GM19043 (cell line): ENCODE data around the gene CPM.

Source experiments
- ATAC-seq: cut with Tn5 transposase; IDR thresholded peaks from one replicate; pipeline ENCODE4 v1.9.1; 2021; ENCODE audit warnings: low read depth; ENCODE audit not compliant: unreplicated experiment

The CPM gene

DNA sequence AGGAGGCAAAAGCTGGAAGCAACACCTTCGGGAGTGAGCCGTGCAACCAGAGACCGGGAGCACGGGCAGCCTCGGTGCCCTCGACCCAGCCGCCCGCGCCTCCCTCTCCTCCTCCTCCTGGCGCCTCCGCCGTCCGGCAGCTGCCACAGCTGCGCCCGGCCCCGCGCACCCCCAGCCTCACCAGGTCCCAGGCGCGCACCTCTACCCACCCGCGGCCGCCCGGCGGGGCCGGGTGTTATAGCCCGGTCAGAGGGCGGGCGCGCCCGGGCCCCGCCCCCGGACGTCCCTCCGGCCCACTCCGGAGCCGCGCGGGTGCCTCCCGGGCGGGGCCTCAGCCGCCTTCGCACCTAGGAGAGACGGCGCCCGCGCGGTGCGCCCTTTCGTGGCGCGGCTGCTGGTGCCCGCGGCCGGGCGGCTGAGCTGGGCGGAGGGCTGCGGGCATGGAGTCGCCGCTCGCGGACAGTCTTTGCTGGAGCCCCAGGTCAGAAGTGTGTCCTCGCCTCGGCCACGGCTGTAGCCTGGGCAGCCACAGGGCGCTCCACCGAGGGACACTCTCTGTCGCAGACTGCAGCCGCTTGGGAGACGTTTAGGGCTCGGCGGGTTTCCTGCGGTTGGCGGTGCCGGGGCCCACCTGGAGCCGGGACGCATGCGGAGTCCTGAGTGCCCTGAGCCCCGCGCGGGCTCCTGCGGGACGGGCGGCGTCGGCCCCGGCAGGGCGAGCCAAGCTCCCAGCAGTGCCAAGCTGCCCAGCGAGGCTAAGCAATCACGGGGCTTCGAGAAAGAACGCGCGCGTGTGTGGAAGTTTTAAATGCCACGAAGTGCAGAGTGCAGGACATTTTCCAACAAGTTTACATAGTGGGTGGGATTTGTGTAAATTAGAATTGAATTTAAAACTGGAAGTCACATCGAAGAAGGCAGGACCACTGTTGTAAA, at the start of gene CPM:
TSS of gene CPM (minus strand) at position 211 of the 933 bp plus-strand sequence. CDS start 334 bp downstream, outside the sequence.
- peak; percentile 90 for ATAC-seq

DNA sequence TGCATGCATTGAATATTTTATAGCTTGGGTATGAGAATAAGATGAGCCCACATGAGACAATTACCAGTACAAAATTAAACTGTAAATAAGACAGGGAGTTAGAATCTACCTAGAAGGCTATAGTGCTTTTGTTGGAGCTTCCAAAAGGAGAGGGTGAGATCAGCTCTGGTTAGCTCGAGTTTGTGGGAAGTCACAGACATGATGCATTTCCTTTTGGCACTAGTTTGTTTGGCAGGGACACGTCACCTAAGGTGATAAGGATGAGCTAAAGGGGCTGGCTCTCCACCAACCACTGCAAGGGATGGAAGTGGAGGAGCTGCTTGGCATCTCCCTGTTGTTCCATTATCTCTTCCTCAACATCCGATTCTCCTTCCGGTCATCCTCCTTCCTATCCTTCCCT, 48.5 kb upstream of the CPM start:
- ATAC-seq, result no peak

DNA sequence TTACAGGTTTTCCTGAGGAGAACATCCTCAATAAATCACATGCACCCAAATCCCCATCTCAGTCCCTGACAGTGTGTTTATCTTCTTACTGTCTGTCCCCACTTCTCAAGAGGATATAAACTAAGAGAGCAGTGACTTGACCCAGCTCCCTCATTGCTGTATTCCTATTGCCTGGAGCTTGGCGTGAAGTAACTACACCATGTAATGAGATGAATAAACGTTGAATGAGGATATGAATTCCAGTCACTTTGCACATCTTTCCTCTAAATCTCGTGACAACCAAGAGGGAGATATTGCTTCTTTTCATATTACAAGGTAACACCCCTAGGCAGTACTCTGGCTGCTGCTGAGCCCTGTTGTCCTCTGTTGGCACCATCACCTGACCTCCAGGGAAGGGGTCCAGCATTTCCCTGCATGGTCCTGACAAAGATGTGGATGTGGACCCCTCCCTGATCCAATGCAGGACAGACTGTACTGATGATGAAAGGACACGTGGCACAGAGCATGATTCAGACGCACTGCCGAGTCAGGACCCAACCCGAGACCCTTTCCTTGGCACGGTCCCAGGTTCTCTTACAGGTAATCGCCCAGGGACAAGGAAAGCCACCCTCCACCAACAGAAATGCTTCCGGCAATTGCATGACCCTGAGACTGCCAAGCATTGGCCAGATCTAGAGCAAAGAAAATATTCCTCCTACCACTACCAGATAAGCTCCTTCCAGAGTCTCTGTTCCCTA, 47.7 kb upstream of the CPM start:
- no peak for ATAC-seq

DNA sequence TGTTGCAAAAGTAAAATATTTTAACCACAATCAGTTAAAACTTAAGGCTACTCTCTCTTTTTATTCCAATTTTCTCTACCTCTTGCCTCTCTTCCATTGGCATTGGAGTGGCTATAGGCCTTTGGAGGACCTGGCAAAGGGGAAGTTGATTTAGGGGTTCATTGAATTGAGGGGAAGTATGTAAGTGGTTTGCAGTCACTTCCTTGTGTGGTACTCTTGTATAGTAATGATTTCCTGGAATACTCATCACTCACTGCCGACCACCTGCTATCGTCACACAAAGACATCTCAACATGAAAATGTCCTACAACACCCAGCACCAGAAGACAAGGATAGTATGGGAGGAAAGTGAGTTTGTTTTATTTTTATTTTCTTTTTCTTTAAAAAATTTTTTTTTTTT, 45.7 kb upstream of the CPM start:
- no peak for ATAC-seq

DNA sequence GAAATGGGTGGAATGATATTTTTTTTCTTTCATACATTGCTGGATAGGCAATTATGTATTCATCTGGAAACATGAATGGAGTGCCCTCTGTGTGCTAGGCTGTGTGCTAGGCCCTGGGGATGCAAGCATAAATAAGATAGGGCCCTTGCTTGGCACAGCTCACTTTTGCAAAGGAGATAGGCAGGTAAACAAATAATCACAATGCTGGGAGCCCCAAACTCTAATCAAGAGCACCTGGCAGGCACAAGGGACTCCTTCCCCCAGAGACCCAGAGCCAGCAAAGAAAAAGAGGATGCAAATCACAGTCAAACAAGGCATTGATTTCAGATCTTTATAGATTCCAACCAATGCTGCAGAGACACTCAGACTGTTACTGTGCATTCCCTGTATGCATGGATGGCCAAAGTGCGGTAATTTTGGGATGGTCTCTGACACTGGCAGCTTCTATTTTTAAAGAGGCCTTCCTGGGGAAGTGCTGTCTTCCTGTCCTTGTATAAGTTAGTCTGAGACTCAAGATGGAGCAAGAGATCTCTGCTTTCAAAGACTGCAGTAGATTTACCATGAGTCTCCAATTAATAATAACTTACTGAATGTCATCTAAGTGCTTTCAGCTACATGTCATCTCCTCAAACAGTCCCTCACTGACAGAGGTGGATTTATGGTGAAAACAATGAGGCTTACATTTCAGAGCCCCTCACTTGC, 45.1 kb upstream of the CPM start:
- ATAC-seq, result no peak

DNA sequence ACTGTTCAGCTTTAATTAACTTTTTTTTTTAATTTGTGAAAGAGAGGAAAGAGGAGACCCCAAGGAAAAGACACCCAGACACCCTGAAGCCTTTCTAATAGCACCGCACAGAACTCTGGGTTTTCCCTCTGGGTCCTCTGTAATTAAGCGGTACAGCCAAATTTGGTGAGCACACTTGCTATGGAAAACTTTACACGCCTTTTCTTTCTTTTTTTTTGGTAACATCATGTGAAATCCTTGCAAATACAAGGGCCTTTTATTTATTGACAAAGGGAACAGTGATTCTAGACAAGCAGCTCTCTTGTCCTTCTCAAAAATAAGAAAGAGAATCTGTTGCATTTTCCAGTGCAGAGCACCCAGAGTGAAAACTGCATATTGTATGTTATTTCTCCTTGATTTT, 44.4 kb upstream of the CPM start:
- no peak for ATAC-seq

DNA sequence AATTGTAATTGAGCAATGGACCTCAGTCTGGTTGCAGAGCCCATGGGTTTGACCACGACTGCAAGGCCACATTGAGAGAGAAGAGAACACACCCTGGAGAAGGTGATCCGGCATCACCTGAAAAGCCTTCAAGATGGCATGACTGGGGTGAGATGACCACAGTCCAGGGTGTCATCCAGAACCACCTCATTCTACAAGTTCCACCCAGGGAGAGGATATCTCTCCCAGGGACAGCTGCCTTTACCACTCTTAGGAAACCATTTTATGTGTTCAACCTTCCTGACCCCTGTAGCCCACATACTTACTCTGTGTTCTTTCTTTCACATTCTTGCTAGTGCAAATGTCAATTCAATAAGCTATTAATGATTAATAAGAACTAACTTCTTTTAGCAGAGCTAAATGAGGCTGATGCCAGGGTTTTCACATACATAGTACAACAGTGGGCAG, 43.4 kb upstream of the CPM start:
- ATAC-seq, result no peak

DNA sequence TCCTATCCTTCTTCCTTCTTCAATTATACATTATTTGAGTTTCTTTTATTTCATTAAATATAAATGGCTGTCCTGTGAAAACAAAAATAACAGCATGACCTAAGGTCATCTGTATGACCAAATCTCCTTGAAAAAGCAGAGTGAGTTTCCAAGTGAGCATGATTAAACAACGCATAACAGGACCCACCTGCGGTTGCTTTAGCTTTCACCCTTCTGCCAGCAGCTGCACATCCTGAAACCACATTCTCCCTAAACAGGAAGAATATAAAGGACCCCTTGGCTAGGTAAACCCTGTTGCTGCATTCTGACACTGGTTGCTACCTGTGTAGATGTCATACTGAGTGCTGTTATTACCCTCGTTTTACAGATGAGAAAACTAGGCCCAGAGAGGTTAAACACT, 42.8 kb upstream of the CPM start:
- ATAC-seq, result no peak

DNA sequence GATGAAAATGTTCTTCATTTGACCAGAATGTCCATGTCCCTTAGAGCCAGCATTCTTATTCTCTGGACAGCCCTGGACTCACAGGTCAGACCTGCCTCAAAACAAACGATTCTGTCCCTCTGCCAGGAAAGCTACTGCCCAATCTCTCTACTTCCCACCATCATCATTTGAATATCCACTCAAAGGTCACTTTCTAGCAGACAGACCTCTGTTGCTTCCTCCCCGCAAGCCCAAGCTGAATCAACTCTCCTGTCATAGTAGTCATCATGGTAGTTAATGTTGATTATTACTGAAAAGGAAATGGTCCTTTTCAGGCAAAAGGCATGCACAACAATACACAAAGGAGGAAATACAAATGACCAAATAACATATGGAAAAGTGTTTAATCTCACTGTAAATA, 39.6 kb upstream of the CPM start:
- ATAC-seq, result no peak

DNA sequence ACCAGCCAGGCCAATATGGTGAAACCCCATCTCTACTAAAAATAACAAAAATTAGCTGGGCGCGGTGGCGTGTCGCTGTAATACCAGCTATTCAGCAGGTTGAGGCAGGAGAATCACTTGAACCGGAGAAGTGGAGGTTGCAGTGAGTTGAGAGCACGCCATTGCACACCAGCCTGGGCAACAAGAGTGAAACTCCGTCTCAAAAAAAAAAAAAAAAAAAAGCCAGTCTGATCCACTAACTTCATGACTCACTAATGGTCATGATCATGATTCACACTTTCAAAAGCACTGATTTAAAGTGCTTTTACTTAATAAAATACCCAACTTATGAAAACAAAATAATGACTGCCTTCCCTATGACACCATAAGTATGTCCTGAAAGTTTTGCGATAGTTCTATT, 38.4 kb upstream of the CPM start:
- no peak for ATAC-seq

DNA sequence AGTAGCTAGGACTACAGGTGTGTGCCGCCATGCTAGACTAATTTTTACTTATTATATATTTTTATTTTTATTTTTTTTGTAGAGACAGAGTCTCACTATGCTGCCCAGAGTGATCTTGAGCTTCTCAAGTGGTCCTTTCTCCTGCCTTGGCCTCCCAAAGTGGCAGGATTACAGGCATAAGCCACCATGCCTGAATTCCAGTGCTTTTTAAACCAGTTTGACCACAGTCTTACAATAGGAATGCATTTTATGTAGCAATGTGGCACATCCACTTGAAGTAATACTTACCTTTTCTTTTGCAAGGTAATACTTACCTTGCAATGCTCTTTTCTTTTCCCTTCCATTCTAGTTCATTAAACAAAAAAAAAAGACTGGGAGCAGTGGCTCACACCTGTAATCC, 38.0 kb upstream of the CPM start:
- ATAC-seq, result no peak

DNA sequence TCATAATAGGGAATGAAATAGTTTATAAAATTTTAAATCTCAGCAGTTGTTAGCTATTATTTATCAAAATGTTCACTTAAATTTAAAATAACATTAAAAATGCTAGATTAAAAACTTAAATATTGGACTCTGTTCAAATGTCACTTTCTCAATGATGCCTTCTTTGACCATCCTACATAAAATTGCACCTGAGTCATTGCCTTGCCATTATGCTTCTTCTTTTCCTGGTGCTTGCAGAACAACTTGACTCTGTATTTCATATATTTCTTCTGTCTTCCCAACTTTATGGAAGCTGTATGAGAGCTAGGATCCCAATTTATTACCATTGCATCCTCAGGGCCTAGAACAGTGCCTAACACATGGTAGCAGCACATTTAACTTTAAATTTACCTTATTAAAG, 37.3 kb upstream of the CPM start:
- no peak for ATAC-seq

DNA sequence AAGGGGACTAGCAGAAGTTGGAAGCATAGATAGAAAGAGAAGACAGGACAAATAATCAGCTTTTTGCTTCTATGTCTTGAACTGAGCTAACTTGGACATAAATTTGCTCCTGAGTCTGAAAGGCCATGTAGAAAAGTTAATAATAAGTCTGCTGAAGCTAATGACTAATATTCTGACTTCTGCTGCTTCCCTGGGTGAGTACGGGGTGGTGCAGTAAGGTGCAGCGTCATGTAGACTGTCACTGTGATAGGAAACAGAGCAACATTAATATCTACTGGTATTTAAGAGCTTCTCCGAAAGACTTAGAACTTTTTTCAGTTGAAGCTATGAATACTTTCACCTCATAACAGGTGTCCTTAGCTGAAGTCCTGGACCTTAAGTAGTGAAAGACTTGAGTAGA, 34.1 kb upstream of the CPM start:
- ATAC-seq, result no peak

DNA sequence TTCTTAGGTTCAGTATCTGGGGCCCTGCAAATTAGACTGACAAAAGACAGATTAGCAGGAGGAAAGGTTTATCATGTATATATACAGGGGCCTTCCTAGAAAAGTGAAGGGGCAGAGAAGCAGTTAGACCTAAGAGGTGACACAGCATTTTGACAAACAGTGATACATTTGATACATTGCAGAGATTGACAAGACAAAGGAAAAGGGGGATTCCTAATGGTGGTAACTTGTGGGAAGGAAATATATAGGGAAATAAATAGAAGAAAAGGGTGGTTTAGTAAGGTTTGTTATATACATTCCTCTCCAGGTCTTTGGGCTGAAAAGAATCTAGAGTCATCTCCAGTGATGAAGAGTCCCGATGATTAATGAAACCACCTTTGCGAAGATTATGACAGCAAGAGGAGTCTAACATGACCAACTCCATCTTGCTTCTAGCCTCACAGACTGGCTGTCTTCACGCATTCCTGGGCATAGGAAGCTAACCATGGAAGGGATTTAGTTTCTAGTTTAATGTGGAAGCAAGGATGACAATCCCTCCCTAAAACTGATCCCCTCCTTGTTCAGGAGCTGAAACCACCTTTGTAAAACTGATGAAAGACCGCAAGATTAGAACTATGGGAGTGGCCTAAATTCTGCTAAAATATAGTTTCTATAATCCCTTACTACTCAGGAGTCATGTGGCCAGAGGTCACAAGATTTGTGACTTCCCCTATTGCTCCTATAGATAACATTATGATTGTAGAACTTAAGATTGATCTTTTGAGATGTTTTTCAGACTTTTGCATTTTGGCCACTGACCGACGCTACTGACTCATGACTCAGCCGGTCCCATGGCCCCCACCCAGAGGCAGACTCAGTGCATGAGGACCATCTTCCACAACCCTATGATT, 31.1 kb upstream of the CPM start:
- no peak for ATAC-seq

DNA sequence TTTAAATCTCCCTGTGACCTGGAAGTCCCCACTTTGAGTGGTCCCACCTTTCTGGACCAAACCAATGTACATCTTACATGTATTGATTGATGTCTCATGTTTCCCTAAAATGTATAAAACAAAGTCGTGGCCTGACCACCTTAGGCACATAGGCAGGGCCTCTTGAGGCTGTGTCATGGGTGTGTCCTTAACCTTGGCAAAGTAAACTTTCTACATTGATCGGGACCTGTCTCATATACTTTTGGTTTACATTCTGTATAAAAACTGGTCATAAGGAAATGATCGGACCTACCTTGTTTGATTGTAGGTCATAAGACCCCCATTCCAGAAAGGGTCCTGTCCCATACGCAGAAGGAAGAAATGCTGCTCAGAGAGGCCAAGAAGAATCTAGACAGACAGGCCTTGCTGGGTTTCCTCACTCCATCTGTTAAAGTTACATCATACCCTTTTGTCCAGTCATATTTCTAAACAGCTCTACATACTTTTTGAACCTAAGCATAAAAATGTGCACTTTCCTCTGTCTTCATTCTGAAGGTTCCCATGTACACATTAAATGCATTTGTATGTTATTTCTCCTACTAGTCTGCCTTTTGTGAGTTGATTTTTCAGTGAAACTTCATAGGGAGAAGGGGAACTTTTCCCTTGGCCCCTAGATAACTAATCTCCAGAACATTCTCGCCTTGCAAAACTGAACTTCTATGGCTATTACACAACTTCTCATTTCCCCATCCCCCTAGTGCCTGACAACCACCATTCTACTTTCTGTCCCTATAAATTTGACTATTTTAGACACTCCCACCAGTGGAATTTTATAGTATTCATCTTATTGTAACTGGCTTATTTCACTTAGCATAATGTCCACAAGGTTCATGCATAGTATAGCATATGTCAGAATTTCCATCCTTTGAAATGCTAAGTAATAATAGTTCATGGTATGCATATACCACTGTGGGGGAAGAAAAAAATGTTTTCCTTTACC, 30.2 kb upstream of the CPM start:
- no peak for ATAC-seq

DNA sequence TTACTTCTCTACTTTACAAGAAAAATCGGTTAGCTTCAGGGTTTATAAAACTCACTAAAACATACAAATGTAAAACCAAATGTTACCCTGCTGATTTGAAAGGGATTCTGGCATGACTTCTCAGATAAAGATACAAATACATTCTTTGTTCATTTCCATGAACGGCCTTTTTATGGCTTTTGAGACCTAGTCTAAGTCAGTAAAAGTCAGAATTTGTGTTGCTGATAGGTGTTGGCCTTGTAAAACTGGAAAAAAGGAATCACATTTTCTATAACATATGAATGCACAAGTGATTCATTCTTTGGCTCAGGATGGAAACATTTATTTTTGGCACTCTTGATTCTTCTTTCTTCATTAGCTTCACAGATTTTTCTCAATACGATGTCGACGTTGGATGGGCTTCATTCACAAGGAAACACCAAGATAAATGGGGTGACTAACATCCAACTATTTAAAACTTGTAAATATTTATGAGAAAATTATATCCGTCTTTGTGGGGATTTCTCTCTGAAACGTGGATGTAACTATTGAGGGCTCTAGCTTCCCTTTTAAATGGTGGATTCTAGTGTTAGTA, 27.0 kb upstream of the CPM start:
- ATAC-seq, result no peak

DNA sequence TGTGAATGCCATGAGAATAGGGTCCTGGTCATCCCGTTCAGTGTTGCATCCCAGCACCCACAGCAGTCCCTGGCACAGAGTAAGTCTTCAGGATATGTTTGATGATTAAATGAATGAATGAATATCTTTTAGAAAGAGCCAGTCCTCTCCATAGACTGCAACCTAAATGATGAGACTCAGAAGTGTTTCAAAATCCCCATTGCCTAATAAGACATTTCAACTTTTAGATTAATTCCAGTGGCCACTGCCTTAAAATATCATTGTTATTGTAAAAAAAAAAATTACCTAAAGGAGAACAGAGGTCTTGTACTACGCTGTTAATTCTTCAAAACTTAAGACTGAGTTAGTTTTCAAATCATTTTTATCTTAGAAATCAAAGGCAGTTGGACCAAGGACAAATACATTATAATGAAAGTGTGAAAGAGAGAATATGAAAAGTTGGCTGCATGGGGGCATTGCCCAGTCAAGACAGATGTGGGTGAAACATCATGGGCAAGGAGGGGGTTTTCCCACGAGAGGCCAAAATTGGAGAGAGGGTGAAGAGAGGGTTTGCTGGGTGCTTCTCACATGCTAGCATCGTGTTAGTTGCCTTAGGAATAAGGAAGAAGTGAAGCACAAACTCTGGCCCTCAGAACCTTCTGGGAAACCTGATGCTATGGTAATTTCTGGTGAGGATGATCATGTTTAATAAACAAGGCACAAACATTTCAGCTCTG, 26.3 kb upstream of the CPM start:
- ATAC-seq, result no peak

DNA sequence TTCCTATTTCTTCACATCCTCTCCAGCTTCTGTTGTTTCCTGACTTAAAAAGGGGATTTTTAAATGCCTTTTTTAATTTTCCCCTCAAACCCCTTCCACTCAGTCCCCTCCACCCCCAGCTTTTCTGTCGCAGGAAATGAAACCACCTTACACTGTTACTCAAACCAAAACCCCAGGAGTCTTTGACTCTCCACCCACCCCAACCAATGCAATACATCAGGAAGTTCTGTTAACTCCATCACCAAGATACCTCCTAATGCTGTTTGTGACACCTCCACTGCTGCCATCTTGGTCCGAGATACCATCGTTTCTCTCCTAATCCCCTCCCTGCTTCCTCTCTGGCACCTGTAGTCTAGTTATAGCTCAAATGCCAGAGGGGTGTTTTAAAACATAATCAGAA, 25.4 kb upstream of the CPM start:
- ATAC-seq, result peak; percentile 94
